ENCODE measurements around the gene KLF5. TPM values are rescaled to one million over a fixed set of nuclear protein-coding genes. Genes with fewer than 3 reads are reported as not detected.

Gene KLF5
- total and polyA plus RNA-seq, 2 of the 4 experiments (the other 2 are of a cell fraction), result 5.4 to 8.8 TPM

GRCh38 chr13:73069206-73069805, 10.5 kb downstream of the KLF5 start:
- WGBS, 2 experiments (ENCODE audit: extremely low coverage in 2 of 2, insufficient read length in 1 of 2), result no CpG with 5 or more reads among the region's 1 CpG
- Histone ChIP-seq H3K9me3 (ENCODE audit: control insufficient read depth, insufficient read depth, low read length) (no peaks in the 10 kb centered on the region), H3K79me1 (ENCODE audit: low read depth in 1 of 2, low read length in 2 of 2) (peaks cover 15 to 31% of the 10 kb centered on the region in 2 experiments; a peak in 3 of 4 replicates), H3K27ac (ENCODE audit: insufficient read depth, low read length) (no peak overlapping the region), H4K91ac (ENCODE audit: insufficient read depth, low read depth, low read length) (no peak overlapping the region), H3K4me2 (ENCODE audit: low read depth, low read length) (no peak overlapping the region), H2BK5ac (ENCODE audit: low read depth, low read length, poor library complexity, severe bottlenecking) (peak overlapping the region; percentile 80), H3K56ac (ENCODE audit: extremely low read depth, insufficient read depth, low read length) (no peak overlapping the region), H3K4me3 (ENCODE audit: insufficient read depth, low read depth, low read length) (no peak overlapping the region), H3K9ac (ENCODE audit: low read depth, low read length) (no peak overlapping the region), H3K4me1 (ENCODE audit: control insufficient read depth, insufficient read depth, low read length) (peaks cover 11% of the 10 kb centered on the region), H2BK20ac (ENCODE audit: low read depth, low read length) (no peak overlapping the region), H3K27me3 (ENCODE audit: control insufficient read depth, insufficient read depth, low read length) (no peaks in the 10 kb centered on the region), H4K8ac (ENCODE audit: low read depth in 2 of 2, low read length in 2 of 2) (peak overlapping the region in 1 of 2 experiments; percentile 24; a peak in 1 of 4 replicates), H4K20me1 (ENCODE audit: insufficient read depth, low read length) (no peaks in the 10 kb centered on the region), H3K23ac (ENCODE audit: low read depth, low read length) (no peak overlapping the region), H4K5ac (ENCODE audit: low read depth, low read length) (peak overlapping the region; percentile 50; the same call in 1 of the 2 replicates), H3K14ac (replicated peaks; ENCODE audit: low read depth, low read length) (no peak overlapping the region), H3K9me1 (ENCODE audit: insufficient read depth, low read length) (peaks cover 4% of the 10 kb centered on the region; the same call in 1 of the 2 replicates), H2AK5ac (ENCODE audit: low read depth, low read length) (no peak overlapping the region), H2BK120ac (ENCODE audit: low read depth, low read length) (peak overlapping the region; percentile 27; the same call in 1 of the 2 replicates), H2BK15ac (ENCODE audit: low read depth, low read length) (no peak overlapping the region), H3K4ac (ENCODE audit: low read depth, low read length) (no peak overlapping the region), H2AFZ (replicated peaks; ENCODE audit: low read length, poor library complexity) (no peak overlapping the region), H3K18ac (ENCODE audit: low read depth, low read length) (peak overlapping the region; percentile 38; the same call in 1 of the 2 replicates), H2AK9ac (replicated peaks; ENCODE audit: low read depth, low read length, poor library complexity) (no peak overlapping the region), H3K36me3 (ENCODE audit: control insufficient read depth, insufficient read depth, low read length) (no peaks in the 10 kb centered on the region)
- intact Hi-C loops (cut with micrococcal nuclease) (no loop called here), dilution Hi-C loops (cut with HindIII; ENCODE audit: low sequenced_read_pairs, unreplicated experiment) (no loop called here), in situ Hi-C loops (cut with MboI; ENCODE audit: low sequenced_read_pairs) (no loop called here)
- ChIA-PET CTCF (no interaction called here), POLR2A (ENCODE audit: unreplicated experiment) (interaction anchor here (0.6 kb wide), 4 partner anchors 11 to 514 kb away, joined by 3 to 15 read pairs (median 7); no protein-coding TSS in a partner anchor)
- TF ChIP-seq ELK1 (IDR thresholded peaks at IDR 0.05; ENCODE audit: borderline replicate concordance, low read depth, low read length) (no peak), NFE2L2 (IDR thresholded peaks at IDR 0.05; ENCODE audit: low read depth, low read length) (no peak), CEBPB (IDR thresholded peaks at IDR 0.05; ENCODE audit: low read depth, low read length) (no peak), BHLHE40 (IDR thresholded peaks at IDR 0.05; ENCODE audit: low read depth, low read length) (no peak), POLR2A (IDR thresholded peaks at IDR 0.05; ENCODE audit: low read depth, low read length) (no peak), RCOR1 (IDR thresholded peaks at IDR 0.05; ENCODE audit: insufficient replicate concordance, low read length) (no peak), MXI1 (IDR thresholded peaks at IDR 0.05; ENCODE audit: borderline replicate concordance, low read depth, low read length) (no peak)
- no TSS peak for BruUV-seq (replicated peaks)
- ATAC-seq (ENCODE audit: low read depth) (peak; percentile 53; the same call in 1 of the 2 replicates), DNase-seq (peak; percentile 60)
